Activated T-cell treated with anti-CD3 and anti-CD28 coated beads for 1 hour (primary cell): Measurements from ENCODE around the gene ZNF117.
"Not testable (repeated sequence)": the region's sequence is repeated elsewhere in the genome, so short reads cannot be mapped to it uniquely, and the experiment has no call there.

ENCODE experiments used
- DNase-seq: peaks from one replicate; pipeline ENCODE4 v3.0.0-alpha.2; 2020; ENCODE audit warnings: low read depth

The ZNF117 gene

DNA sequence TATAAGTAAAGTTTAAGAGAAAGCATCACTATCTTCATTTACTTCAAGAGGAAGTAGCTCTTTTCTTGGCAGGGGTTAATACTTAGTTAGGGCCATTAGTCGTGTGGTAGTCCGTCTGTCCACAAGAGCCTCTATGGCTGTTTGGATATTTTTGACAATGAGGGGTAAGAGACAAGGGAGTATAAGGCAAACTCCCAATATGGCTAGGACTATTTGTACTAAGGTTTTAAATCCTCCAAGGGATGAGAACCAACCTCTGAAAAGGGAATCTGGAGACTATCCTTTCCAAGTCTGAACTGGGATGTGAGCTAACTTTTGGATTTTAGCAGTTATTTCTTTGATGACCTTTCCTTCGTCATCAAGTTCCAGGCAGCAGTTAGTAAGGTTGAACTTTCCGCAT is at the start of gene ZNF117:
TSS of gene ZNF117 (minus strand) at position 101 of the 400 bp plus-strand sequence.
- DNase-seq: no peak

DNA sequence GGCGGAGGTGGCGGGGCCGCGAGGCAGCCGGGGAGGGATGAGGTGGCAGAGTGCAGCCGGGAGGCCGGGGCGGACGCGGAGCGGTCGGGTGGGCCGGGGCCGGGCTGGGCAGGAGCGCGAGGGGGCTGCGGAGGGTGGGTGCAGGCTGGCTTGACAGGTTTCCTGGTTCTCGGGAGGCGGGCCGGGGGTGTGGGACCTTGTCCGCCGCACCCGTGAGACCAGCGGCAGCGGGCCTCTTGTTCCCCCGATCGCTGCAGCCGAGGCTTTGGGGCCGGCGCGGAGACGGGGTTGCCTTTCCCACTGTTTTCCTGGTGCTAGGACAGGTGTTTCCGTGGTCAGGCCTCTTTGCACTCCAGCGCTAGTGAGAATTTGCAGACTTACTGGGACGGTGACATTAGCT is 47.9 kb upstream of the ZNF117 start:
- DNase-seq: not testable (repeated sequence)

- peak; percentile 91 for DNase-seq
Measured at GRCh38 chr7:65037740-65038688, 47.2 kb upstream of the ZNF117 start.

DNA sequence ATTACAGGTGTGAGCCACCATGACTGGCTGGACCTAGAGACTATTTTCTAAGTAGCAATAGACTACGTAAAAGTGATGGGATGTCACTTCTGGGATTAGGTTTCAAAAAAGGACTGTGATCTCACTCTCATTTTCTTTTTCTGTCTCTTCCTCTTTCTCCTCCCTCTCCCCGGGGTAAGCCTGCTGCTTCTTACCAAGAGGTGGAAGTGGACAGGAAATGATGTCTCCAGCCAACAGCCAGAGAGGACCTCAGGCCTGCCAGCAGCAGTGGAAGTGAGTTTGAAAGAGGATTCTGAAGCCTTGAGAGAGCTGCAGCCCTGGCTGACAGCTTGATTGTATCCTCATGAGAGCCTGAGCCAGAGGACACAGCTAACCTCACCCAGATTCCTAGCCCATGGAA is 45.7 kb upstream of the ZNF117 start:
- not testable (repeated sequence) for DNase-seq

- not testable (repeated sequence) for DNase-seq
Measured at GRCh38 chr7:65035469-65035868, 44.6 kb upstream of the ZNF117 start.

DNA sequence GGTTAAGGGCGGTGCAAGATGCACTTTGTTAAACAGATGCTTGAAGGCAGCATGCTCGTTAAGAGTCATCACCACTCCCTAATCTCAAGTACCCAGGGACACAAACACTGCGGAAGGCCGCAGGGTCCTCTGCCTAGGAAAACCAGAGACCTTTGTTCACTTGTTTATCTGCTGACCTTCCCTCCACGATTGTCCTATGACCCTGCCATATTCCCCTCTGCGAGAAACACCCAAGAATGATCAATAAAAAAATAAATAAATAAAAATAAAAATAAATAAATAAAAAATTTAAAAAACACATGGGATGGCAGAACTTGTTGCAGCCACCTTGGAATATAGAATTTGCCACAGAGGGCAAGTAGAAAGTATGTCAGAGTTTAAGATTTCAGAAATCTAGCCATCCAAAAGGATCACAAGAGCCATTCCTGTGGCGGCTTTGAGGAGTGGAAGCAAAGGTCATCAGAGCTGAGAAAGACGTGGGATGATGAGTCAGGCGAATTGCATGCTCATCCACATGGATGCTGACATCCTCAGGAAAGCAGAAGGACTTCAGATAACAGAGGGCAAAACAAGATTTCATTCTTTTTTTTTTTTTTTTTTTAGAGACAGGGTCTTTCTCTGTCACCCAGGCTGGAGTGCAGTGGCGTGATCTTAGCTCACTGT is 43.4 kb upstream of the ZNF117 start:
- not testable (repeated sequence) for DNase-seq

- not testable (repeated sequence) for DNase-seq
Measured at GRCh38 chr7:65033391-65033790, 42.6 kb upstream of the ZNF117 start.

GRCh38 chr7:65025023-65025422 is 34.2 kb upstream of the ZNF117 start:
- not testable (repeated sequence) for DNase-seq

GRCh38 chr7:65020978-65021377 is 30.1 kb upstream of the ZNF117 start:
- DNase-seq: not testable (repeated sequence)

- DNase-seq: not testable (repeated sequence)
Measured at GRCh38 chr7:65009881-65010280, 19.0 kb upstream of the ZNF117 start.

DNA sequence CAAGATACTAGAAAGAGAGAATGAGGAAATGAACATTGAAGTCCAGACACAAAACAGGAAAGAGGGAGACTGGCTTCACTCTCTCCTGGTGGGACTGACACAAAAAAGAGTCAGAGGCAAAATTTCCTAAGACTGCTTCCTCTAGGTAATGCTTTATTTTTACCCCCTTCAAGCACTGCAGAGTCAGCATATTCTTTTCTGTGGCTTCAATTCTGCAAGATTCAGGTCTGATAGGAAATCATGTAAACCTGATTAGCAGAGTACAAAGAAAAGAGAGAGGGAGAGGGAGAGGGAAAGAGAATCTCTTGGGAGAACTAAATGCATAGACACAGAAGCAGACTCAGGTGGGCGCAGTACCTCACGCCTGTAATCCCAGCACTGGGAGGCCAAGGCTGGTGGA is 18.6 kb upstream of the ZNF117 start:
- DNase-seq: not testable (repeated sequence)

GRCh38 chr7:65007036-65007435 is 16.2 kb upstream of the ZNF117 start:
- not testable (repeated sequence) for DNase-seq

GRCh38 chr7:65006094-65006992 is 15.5 kb upstream of the ZNF117 start, which contains the start of gene ERV3-1:
TSS of gene ERV3-1 (minus strand) at chr7:65006687. CDS start at chr7:64993026, 13,661 bp downstream.
- DNase-seq: peak; percentile 85

DNA sequence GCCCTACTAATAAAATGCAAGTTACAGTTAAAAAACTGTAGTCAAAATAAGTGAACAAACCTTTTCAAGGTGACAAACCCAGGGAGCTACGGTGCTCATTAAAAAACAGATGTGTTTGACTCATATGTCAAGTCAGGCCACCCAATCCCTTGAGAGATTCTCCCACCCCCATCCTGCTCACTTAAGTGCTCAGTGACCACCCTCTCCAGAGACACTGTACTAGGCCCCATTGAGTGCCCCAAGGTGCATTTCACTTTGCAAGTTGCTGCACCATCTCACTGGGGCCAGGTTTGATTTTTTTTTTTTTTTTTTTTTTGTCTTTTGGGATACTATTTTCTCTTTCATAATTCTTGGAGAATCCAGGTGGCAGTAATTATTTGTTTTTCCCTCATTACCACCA is 13.7 kb upstream of the ZNF117 start:
- DNase-seq: no peak

- no peak for DNase-seq
Measured at GRCh38 chr7:65002972-65003585, 12.2 kb upstream of the ZNF117 start.

GRCh38 chr7:65001291-65001814 is 10.5 kb upstream of the ZNF117 start:
- no peak for DNase-seq

- no peak for DNase-seq
Measured at GRCh38 chr7:64999165-65000004, 8.5 kb upstream of the ZNF117 start.

- no peak for DNase-seq
Measured at GRCh38 chr7:64998865-64999164, 8.0 kb upstream of the ZNF117 start.

DNA sequence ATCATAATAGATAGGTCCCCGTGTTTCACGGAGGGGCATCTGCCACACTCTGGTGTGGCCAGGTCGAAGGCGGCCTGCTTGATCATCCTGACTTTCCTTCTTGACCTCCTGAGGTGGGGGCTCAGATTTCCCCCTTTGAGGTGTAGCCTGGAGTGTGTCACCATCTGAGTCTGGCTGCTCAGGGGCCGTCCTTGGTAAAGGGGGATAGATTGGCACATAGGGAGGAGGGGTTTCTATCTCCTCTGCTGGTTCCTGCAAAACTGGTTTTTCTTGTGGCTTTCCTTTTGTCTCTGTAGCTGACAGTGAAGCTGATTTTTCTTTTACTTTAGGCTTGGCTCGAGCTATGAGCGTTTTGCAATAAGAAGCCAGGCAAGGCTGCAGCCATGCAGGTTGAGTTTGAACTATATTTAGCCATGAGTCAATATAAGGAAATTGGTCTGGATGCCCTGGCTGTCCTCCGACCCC is 7.1 kb upstream of the ZNF117 start:
- DNase-seq: no peak

- DNase-seq: no peak
Measured at GRCh38 chr7:64997164-64997908, 6.5 kb upstream of the ZNF117 start.
